Measurements from ENCODE around the gene HDAC10.

- TF ChIP-seq POLR2A (IDR thresholded peaks at IDR 0.05): no peak
- TF ChIP-seq, protein P1, sequence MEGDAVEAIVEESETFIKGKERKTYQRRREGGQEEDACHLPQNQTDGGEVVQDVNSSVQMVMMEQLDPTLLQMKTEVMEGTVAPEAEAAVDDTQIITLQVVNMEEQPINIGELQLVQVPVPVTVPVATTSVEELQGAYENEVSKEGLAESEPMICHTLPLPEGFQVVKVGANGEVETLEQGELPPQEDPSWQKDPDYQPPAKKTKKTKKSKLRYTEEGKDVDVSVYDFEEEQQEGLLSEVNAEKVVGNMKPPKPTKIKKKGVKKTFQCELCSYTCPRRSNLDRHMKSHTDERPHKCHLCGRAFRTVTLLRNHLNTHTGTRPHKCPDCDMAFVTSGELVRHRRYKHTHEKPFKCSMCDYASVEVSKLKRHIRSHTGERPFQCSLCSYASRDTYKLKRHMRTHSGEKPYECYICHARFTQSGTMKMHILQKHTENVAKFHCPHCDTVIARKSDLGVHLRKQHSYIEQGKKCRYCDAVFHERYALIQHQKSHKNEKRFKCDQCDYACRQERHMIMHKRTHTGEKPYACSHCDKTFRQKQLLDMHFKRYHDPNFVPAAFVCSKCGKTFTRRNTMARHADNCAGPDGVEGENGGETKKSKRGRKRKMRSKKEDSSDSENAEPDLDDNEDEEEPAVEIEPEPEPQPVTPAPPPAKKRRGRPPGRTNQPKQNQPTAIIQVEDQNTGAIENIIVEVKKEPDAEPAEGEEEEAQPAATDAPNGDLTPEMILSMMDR (IDR thresholded peaks at IDR 0.05): no peak
Measured at GRCh38 chr22:50210378-50211139, 40.5 kb downstream of the HDAC10 start.

Data from thyroid gland (tissue), 4 donors.